ENCODE measurements around the gene TLR9.

GRCh38 chr3:52242039-52242438 is 16.6 kb upstream of the TLR9 start:
- TF ChIP-seq SUZ12 (IDR thresholded peaks at IDR 0.05) (no peak), NFRKB (IDR thresholded peaks at IDR 0.05) (no peak), L3MBTL2 (conservative IDR thresholded peaks at IDR 0.05) (no peak), TARDBP (IDR thresholded peaks at IDR 0.05) (no peak)

All from HEK293T (cell line).